ENCODE data around the gene UAP1.

Gene UAP1

GRCh38 chr1:162644986-162645314 lies 83.4 kb downstream of the UAP1 start:
- H3K9me3 ChIP-seq (ENCODE audit: control insufficient read depth in 2 of 2, low read length in 2 of 2), result no peaks in the 10 kb centered on the region
- H3K4me3 ChIP-seq (ENCODE audit: low read length in 2 of 2), result no peak overlapping the region
- H3K4me1 ChIP-seq (ENCODE audit: control insufficient read depth in 2 of 2, insufficient read depth in 2 of 2, low read length in 2 of 2), result no peaks in the 10 kb centered on the region
- H3K27me3 ChIP-seq (ENCODE audit: control insufficient read depth in 2 of 2, insufficient read depth in 2 of 2, low read length in 2 of 2), result no peaks in the 10 kb centered on the region
- no peaks in the 10 kb centered on the region for H3K36me3 ChIP-seq (ENCODE audit: control insufficient read depth in 2 of 2, insufficient read depth in 2 of 2, low read length in 2 of 2)
- H3K9ac ChIP-seq (ENCODE audit: low read depth in 1 of 2, low read length in 2 of 2), result no peak overlapping the region
- no peak overlapping the region for H3K27ac ChIP-seq (ENCODE audit: low read depth in 2 of 2, low read length in 2 of 2)

- Histone ChIP-seq H3K27ac (ENCODE audit: low read depth in 2 of 2, low read length in 2 of 2) (no peak overlapping the region), H3K4me3 (ENCODE audit: low read length in 2 of 2) (no peak overlapping the region), H3K9me3 (ENCODE audit: control insufficient read depth in 2 of 2, low read length in 2 of 2) (no peaks in the 10 kb centered on the region), H3K4me1 (ENCODE audit: control insufficient read depth in 2 of 2, insufficient read depth in 2 of 2, low read length in 2 of 2) (no peaks in the 10 kb centered on the region), H3K36me3 (ENCODE audit: control insufficient read depth in 2 of 2, insufficient read depth in 2 of 2, low read length in 2 of 2) (no peaks in the 10 kb centered on the region), H3K9ac (ENCODE audit: low read depth in 1 of 2, low read length in 2 of 2) (no peak overlapping the region), H3K27me3 (ENCODE audit: control insufficient read depth in 2 of 2, insufficient read depth in 2 of 2, low read length in 2 of 2) (no peaks in the 10 kb centered on the region)
Measured at GRCh38 chr1:162645666-162646065, 84.1 kb downstream of the UAP1 start.

GRCh38 chr1:162649583-162649982 lies 88.1 kb downstream of the UAP1 start:
- Histone ChIP-seq H3K9ac (ENCODE audit: low read depth in 1 of 2, low read length in 2 of 2) (no peak overlapping the region), H3K36me3 (ENCODE audit: control insufficient read depth in 2 of 2, insufficient read depth in 2 of 2, low read length in 2 of 2) (no peaks in the 10 kb centered on the region), H3K27ac (ENCODE audit: low read depth in 2 of 2, low read length in 2 of 2) (no peak overlapping the region), H3K9me3 (ENCODE audit: control insufficient read depth in 2 of 2, low read length in 2 of 2) (no peaks in the 10 kb centered on the region), H3K4me3 (ENCODE audit: low read length in 2 of 2) (no peak overlapping the region), H3K4me1 (ENCODE audit: control insufficient read depth in 2 of 2, insufficient read depth in 2 of 2, low read length in 2 of 2) (no peaks in the 10 kb centered on the region), H3K27me3 (ENCODE audit: control insufficient read depth in 2 of 2, insufficient read depth in 2 of 2, low read length in 2 of 2) (no peaks in the 10 kb centered on the region)
